LNCaP clone FGC (cell line): Measurements from ENCODE around the gene VENTX.
"Not testable (repeated sequence)": the region's sequence is repeated elsewhere in the genome, so short reads cannot be mapped to it uniquely, and the experiment has no call there.

ENCODE experiments used
- DNase-seq: peaks from one replicate; pipeline ENCODE4 v3.0.0-alpha.2; 2011; ENCODE audit warnings: low read depth
- H3K4me3 ChIP-seq: 2 replicates; pipeline ENCODE4 v1.5.1; 2011; ENCODE audit warnings: mild to moderate bottlenecking, low read depth, low read length, control low read depth
- TF ChIP-seq, protein P1 (sequence below): IDR thresholded peaks from 2 replicates; pipeline ENCODE4 v1.5.1; 2012; ENCODE audit warnings: mild to moderate bottlenecking; ENCODE audit not compliant: control insufficient read depth, insufficient read depth; ENCODE audit errors: extremely low read depth

The VENTX gene

GRCh38 chr10:133230044-133230361, 7.7 kb upstream of the VENTX start, which contains the start of gene UTF1:
Gene UTF1 (plus strand): TSS chr10:133230217. CDS start chr10:133230289, 72 bp downstream.
- no peak for DNase-seq
- no peak within 1 kb of the TSS for H3K4me3 ChIP-seq
- TF ChIP-seq, protein P1, sequence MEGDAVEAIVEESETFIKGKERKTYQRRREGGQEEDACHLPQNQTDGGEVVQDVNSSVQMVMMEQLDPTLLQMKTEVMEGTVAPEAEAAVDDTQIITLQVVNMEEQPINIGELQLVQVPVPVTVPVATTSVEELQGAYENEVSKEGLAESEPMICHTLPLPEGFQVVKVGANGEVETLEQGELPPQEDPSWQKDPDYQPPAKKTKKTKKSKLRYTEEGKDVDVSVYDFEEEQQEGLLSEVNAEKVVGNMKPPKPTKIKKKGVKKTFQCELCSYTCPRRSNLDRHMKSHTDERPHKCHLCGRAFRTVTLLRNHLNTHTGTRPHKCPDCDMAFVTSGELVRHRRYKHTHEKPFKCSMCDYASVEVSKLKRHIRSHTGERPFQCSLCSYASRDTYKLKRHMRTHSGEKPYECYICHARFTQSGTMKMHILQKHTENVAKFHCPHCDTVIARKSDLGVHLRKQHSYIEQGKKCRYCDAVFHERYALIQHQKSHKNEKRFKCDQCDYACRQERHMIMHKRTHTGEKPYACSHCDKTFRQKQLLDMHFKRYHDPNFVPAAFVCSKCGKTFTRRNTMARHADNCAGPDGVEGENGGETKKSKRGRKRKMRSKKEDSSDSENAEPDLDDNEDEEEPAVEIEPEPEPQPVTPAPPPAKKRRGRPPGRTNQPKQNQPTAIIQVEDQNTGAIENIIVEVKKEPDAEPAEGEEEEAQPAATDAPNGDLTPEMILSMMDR = no peak

- TF ChIP-seq, protein P1 = no peak
- no peak overlapping the region for H3K4me3 ChIP-seq
- DNase-seq = no peak
Measured at GRCh38 chr10:133230387-133231195, 7.1 kb upstream of the VENTX start.

GRCh38 chr10:133231244-133231945, 6.3 kb upstream of the VENTX start:
- no peak for DNase-seq
- TF ChIP-seq, protein P1 = no peak
- H3K4me3 ChIP-seq = no peak overlapping the region

DNA sequence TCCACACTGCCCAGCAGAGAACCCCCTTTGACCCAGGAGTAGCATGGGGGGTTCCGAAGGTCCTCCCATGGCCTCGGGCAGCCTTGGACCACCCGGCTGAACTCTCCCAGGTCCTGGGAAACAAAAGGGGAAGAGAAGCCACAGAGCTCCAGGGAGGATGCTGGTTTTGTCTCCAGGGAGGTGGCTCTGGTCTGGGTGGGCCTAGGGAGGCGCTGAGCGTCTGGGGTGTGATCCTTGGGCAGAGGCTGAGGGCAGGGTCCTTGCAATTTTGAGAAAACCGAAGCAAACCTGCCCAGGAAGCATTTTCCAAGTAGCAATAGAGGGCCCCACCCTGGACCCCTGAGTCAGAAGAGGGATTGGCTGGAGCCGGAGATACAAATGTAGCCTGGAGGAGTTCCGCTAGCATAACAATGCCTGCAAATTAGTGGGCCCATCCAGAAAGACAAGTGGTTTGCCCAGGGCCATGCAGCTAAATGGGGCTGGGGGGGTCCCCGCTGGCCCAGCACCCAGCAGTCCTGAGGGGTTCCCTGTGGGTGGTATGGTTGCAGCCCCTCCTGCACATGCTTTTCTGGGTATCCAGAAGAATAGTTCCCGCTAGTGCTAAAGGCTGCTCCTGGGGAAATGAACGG, 5.6 kb upstream of the VENTX start:
- no peak overlapping the region for H3K4me3 ChIP-seq
- DNase-seq = no peak
- TF ChIP-seq, protein P1 = no peak

GRCh38 chr10:133234796-133235195, 2.9 kb upstream of the VENTX start:
- not testable (repeated sequence) for DNase-seq, H3K4me3 ChIP-seq

- no peak overlapping the region for H3K4me3 ChIP-seq
- no peak for DNase-seq
Measured at GRCh38 chr10:133235265-133235855, 2.3 kb upstream of the VENTX start.

More at GRCh38 chr10:133235265-133235855, 2.3 kb upstream of the VENTX start:
- TF ChIP-seq, protein P1 = no peak
